H9 (cell line): Measurements from ENCODE around the gene PRKD2. TPM values are rescaled to one million over a fixed set of nuclear protein-coding genes. Genes with fewer than 3 reads are reported as not detected.

Experiments used
- DNase-seq: peaks from one replicate; pipeline ENCODE4 v3.0.0-alpha.2; 2017
- H2AFZ ChIP-seq: one replicate; pipeline ENCODE4 v1.6.1; 2013; ENCODE audit warnings: mild to moderate bottlenecking, low read length, control low read depth, moderate library complexity
- H2AK5ac ChIP-seq: 2 replicates; pipeline ENCODE4 v1.6.1; 2013; ENCODE audit warnings: low read length, control low read depth, mixed read lengths; ENCODE audit not compliant: insufficient read length
- H2BK120ac ChIP-seq: one replicate; pipeline ENCODE4 v1.6.1; 2013; ENCODE audit warnings: low read depth, mild to moderate bottlenecking, low read length, control low read depth, inconsistent platforms; ENCODE audit not compliant: poor library complexity, severe bottlenecking
- H2BK12ac ChIP-seq: 2 replicates; pipeline ENCODE4 v1.6.1; 2013; ENCODE audit warnings: low read length, control low read depth, mixed read lengths, low read depth; ENCODE audit not compliant: insufficient read length
- H2BK15ac ChIP-seq: 2 replicates; pipeline ENCODE4 v1.6.1; 2013; ENCODE audit warnings: low read depth, low read length, control low read depth
- H2BK20ac ChIP-seq: one replicate; pipeline ENCODE4 v1.6.1; 2013; ENCODE audit warnings: low read depth, mild to moderate bottlenecking, low read length, control low read depth, inconsistent platforms; ENCODE audit not compliant: poor library complexity, severe bottlenecking
- H2BK5ac ChIP-seq: 2 replicates; pipeline ENCODE4 v1.6.1; 2013; ENCODE audit warnings: low read length, control low read depth, mixed read lengths; ENCODE audit not compliant: insufficient read length
- H3K14ac ChIP-seq: 2 replicates; pipeline ENCODE4 v1.6.1; 2013; ENCODE audit warnings: low read length, control low read depth; ENCODE audit not compliant: insufficient read depth
- H3K18ac ChIP-seq: 2 replicates; pipeline ENCODE4 v1.6.1; 2013; ENCODE audit warnings: low read depth, mild to moderate bottlenecking, mixed read lengths, low read length, control low read depth; ENCODE audit not compliant: insufficient read length
- H3K23ac ChIP-seq: 2 replicates; pipeline ENCODE4 v1.6.1; 2013; ENCODE audit warnings: low read length, control low read depth, mixed read lengths, low read depth; ENCODE audit not compliant: insufficient read length
- H3K23me2 ChIP-seq: 2 replicates; pipeline ENCODE4 v1.6.1; 2013; ENCODE audit warnings: low read depth, mild to moderate bottlenecking, mixed read lengths, low read length, control low read depth; ENCODE audit not compliant: insufficient read length, poor library complexity, severe bottlenecking
- H3K27ac ChIP-seq: 2 replicates; pipeline ENCODE4 v1.5.1; 2013; ENCODE audit warnings: low read length, control low read depth, mixed read lengths, low read depth; ENCODE audit not compliant: insufficient read length
- H3K27me3 ChIP-seq: 2 replicates; pipeline ENCODE4 v1.6.1; 2013; ENCODE audit warnings: low read length, control low read depth, inconsistent platforms; ENCODE audit not compliant: insufficient read depth
- H3K4ac ChIP-seq: 2 replicates; pipeline ENCODE4 v1.6.1; 2013; ENCODE audit warnings: low read depth, mild to moderate bottlenecking, control low read depth, inconsistent platforms, low read length, moderate library complexity
- H3K4me1 ChIP-seq: 2 replicates; pipeline ENCODE4 v1.6.1; 2013; ENCODE audit warnings: low read length, control low read depth, inconsistent platforms; ENCODE audit not compliant: insufficient read depth
- H3K4me2 ChIP-seq: 2 replicates; pipeline ENCODE4 v1.6.1; 2013; ENCODE audit warnings: low read length, control low read depth, mixed read lengths; ENCODE audit not compliant: insufficient read length, insufficient read depth
- H3K56ac ChIP-seq: 2 replicates; pipeline ENCODE4 v1.6.1; 2013; ENCODE audit warnings: low read depth, mild to moderate bottlenecking, mixed read lengths, low read length, control low read depth; ENCODE audit not compliant: insufficient read length
- H3K79me1 ChIP-seq: 2 replicates; pipeline ENCODE4 v1.6.1; 2013; ENCODE audit warnings: low read depth, mild to moderate bottlenecking, moderate library complexity, low read length, control low read depth, inconsistent platforms; ENCODE audit not compliant: insufficient read depth, poor library complexity, severe bottlenecking
- H3K79me2 ChIP-seq: 2 replicates; pipeline ENCODE4 v1.6.1; 2013; ENCODE audit warnings: low read length, control low read depth, inconsistent platforms; ENCODE audit not compliant: insufficient read depth
- H3K9ac ChIP-seq: 2 replicates; pipeline ENCODE4 v1.6.1; 2013; ENCODE audit warnings: low read length, control low read depth, mixed read lengths; ENCODE audit not compliant: insufficient read length; ENCODE audit errors: extremely low read depth
- H3K9me3 ChIP-seq: one replicate; pipeline ENCODE4 v1.6.1; 2013; ENCODE audit warnings: low read depth, low read length, inconsistent platforms; ENCODE audit not compliant: control insufficient read depth
- H3T11ph ChIP-seq: one replicate; pipeline ENCODE4 v1.6.1; 2013; ENCODE audit warnings: mild to moderate bottlenecking, low read length, control low read depth, inconsistent platforms
- H4K20me1 ChIP-seq: one replicate; pipeline ENCODE4 v1.6.1; 2013; ENCODE audit not compliant: control insufficient read depth, insufficient read length, insufficient read depth
- H4K5ac ChIP-seq: 2 replicates; pipeline ENCODE4 v1.6.1; 2013; ENCODE audit warnings: low read depth, mild to moderate bottlenecking, mixed read lengths, low read length, control low read depth; ENCODE audit not compliant: insufficient read length
- H4K8ac ChIP-seq: replicated peaks from 2 replicates; pipeline ENCODE4 v1.6.1; 2013; ENCODE audit warnings: low read length, control low read depth, mixed read lengths, low read depth; ENCODE audit not compliant: insufficient read length
- H4K91ac ChIP-seq: 2 replicates; pipeline ENCODE4 v1.6.1; 2013; ENCODE audit warnings: low read depth, mild to moderate bottlenecking, moderate library complexity, mixed read lengths, low read length, control low read depth; ENCODE audit not compliant: insufficient read length
- H3K27ac Mint-ChIP-seq, 3 experiments: 2 replicates in 2 of 3; 3 replicates in 1 of 3; pipeline ENCODE4 v1.8.0; 2020 to 2021; ENCODE audit warnings: mixed read lengths in 3 of 3, mild to moderate bottlenecking in 1 of 3, moderate library complexity in 1 of 3
- H3K27me3 Mint-ChIP-seq: 2 replicates; pipeline ENCODE4 v1.8.0; 2021; ENCODE audit warnings: low read depth, mild to moderate bottlenecking, moderate library complexity, mixed read lengths
- H3K36me3 Mint-ChIP-seq, 3 experiments: 2 replicates in 2 of 3; 3 replicates in 1 of 3; pipeline ENCODE4 v1.8.0; 2020 to 2021; ENCODE audit warnings: low read depth in 3 of 3, mixed read lengths in 3 of 3; ENCODE audit not compliant: insufficient read depth in 1 of 3
- H3K4me1 Mint-ChIP-seq, 2 experiments: 2 replicates each; pipeline ENCODE4 v1.8.0; 2020; ENCODE audit warnings: mixed read lengths in 2 of 2
- H3K4me3 Mint-ChIP-seq, 2 experiments: 2 replicates in 1 of 2; 3 replicates in 1 of 2; pipeline ENCODE4 v1.8.0; 2020 to 2021; ENCODE audit warnings: mild to moderate bottlenecking in 2 of 2, mixed read lengths in 2 of 2, moderate library complexity in 1 of 2
- H3K9me3 Mint-ChIP-seq, 2 experiments: 2 replicates in 1 of 2; 3 replicates in 1 of 2; pipeline ENCODE4 v1.8.0; 2020; ENCODE audit warnings: mild to moderate bottlenecking in 2 of 2, mixed read lengths in 2 of 2, moderate library complexity in 1 of 2
- CTCF ChIP-seq: fragments of 200-600 bp; sonication (generic); conservative IDR thresholded peaks from 3 replicates; pipeline ENCODE4 v1.8.0; 2021; ENCODE audit warnings: antibody characterized with exemption, mild to moderate bottlenecking
- WGBS: extraction: QIAGEN DNeasy Blood & Tissue Kit; methylation state at CpG from one replicate; pipeline ENCODE4 v1.1.7; 2013; ENCODE audit warnings: missing lambda C conversion rate, low lambda C conversion rate, mixed read lengths; ENCODE audit not compliant: insufficient read length; ENCODE audit errors: extremely low coverage; 5-methylcytosine and 5-hydroxymethylcytosine counted together
- total RNA-seq: library from RNA; stranded (reverse); gene quantifications from 2 replicates; pipeline ENCODE4 v1.2.1, GENCODE V29; 2021

Gene PRKD2
- total RNA-seq, 1 experiment from 2014 or later = 60.7 TPM

- no CpG with 5 or more reads among the region's 6 CpGs for WGBS
- Histone ChIP-seq H2AK5ac (no peak overlapping the region), H3K14ac (no peak overlapping the region), H4K8ac (no peak overlapping the region), H3K4me1 (no peaks in the 10 kb centered on the region), H3K79me2 (no peaks in the 10 kb centered on the region), H3K9ac (no peak overlapping the region), H4K20me1 (no peaks in the 10 kb centered on the region), H3K18ac (no peak overlapping the region), H3K56ac (no peak overlapping the region), H3K23ac (no peak overlapping the region), H4K5ac (no peak overlapping the region), H3K27ac (no peak overlapping the region), H3K23me2 (no peaks in the 10 kb centered on the region), H3K27me3 (no peaks in the 10 kb centered on the region), H3K4me2 (no peak overlapping the region), H2BK120ac (no peak overlapping the region), H3K79me1 (no peaks in the 10 kb centered on the region), H2BK20ac (no peak overlapping the region), H2BK5ac (no peak overlapping the region), H3T11ph (no peak overlapping the region), H3K4ac (no peak overlapping the region), H3K9me3 (no peaks in the 10 kb centered on the region), H4K91ac (no peak overlapping the region), H2AFZ (no peak overlapping the region), H2BK15ac (no peak overlapping the region), H2BK12ac (no peak overlapping the region)
- no peaks in the 10 kb centered on the region for H3K9me3 Mint-ChIP-seq
- no peaks in the 10 kb centered on the region; the same call in 1 of the 2 replicates for H3K27me3 Mint-ChIP-seq
- peaks cover 0 to 9% (median 0%) of the 10 kb centered on the region in 3 experiments; a peak in 2 of 7 replicates for H3K36me3 Mint-ChIP-seq
- no peak for DNase-seq
- no peak overlapping the region for H3K27ac Mint-ChIP-seq
- no peak for TF ChIP-seq CTCF
- no peak overlapping the region for H3K4me3 Mint-ChIP-seq
- peaks cover 4 to 13% of the 10 kb centered on the region in 2 experiments; a peak in 3 of 4 replicates for H3K4me1 Mint-ChIP-seq
Observed at GRCh38 chr19:46762245-46762890, 45.5 kb upstream of the PRKD2 start.
